ENCODE measurements around the gene TRPC4AP. TPM values are rescaled to one million over a fixed set of nuclear protein-coding genes. Genes with fewer than 3 reads are reported as not detected.

Gene TRPC4AP
- polyA plus RNA-seq, 2 of the 4 experiments (the other 2 are of a cell fraction) = 51.4 to 55.3 TPM

DNA sequence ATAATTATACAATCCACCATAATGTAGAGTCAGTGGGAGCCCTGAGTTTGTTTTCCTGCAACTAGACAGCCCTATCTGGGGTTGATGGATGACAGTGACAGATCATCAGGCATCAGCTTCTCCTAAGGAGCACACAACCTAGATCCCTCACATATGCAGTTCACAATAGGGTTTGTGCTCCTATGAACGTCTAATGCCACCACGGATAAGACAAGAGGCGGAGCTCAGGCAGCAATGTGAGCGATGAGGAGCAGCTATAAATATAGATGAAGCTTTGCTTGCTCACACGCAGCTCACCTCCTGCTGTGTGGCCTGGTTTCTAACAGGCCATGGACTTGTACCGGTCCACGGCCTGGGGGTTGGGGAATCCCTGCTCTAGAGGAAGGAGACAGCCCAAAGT lies 28.6 kb upstream of the TRPC4AP start:
- Histone ChIP-seq H3K9me3 (no peaks in the 10 kb centered on the region), H3K4me3 (no peak overlapping the region), H3K4me1 (no peaks in the 10 kb centered on the region), H3K4me2 (no peak overlapping the region), H3K27ac (no peak overlapping the region)
- ATAC-seq = no peak
- 90% methylated on average over 7 of the region's 7 CpGs for WGBS (ENCODE audit: missing lambda C conversion rate)
- POLR2A ChIA-PET = no interaction called here
- no peak for FAIRE-seq
- CTCF ChIA-PET = interaction anchor here (1.1 to 2.4 kb wide), 4 partner anchors 8 to 148 kb away, joined by 3 to 20 read pairs (median 6); no protein-coding TSS in a partner anchor
- DNase-seq (ENCODE audit: low read depth in 1 of 2, low spot score in 1 of 2) = no peak
- TF ChIP-seq TFCP2L1 (CRISPR knock-in tag; IDR thresholded peaks at IDR 0.05) (no peak), TP53 (CRISPR knock-in tag; IDR thresholded peaks at IDR 0.05) (no peak), ZSCAN20 (CRISPR knock-in tag; IDR thresholded peaks at IDR 0.05) (no peak), EP300 (IDR thresholded peaks at IDR 0.05) (no peak), CHD4 (IDR thresholded peaks at IDR 0.05; ENCODE audit: borderline replicate concordance) (no peak), SREBF2 (IDR thresholded peaks at IDR 0.05) (no peak), RARB (CRISPR knock-in tag; IDR thresholded peaks at IDR 0.05) (no peak), POLR2AphosphoS2 (conservative IDR thresholded peaks at IDR 0.05; ENCODE audit: low read length) (no peak), KDM5A (IDR thresholded peaks at IDR 0.05) (no peak), HOXB13 (CRISPR knock-in tag; IDR thresholded peaks at IDR 0.05; ENCODE audit: low read depth) (no peak), FOXS1 (CRISPR knock-in tag; IDR thresholded peaks at IDR 0.05) (no peak), RAD21 (conservative IDR thresholded peaks at IDR 0.05 in 1 of 2, IDR thresholded peaks at IDR 0.05 in 1 of 2) (no peak), ZNF302 (CRISPR knock-in tag; IDR thresholded peaks at IDR 0.05) (no peak), CHD2 (IDR thresholded peaks at IDR 0.05; ENCODE audit: low read length, partially characterized antibody) (no peak), NR3C1 (IDR thresholded peaks at IDR 0.05) (no peak), CBX8 (IDR thresholded peaks at IDR 0.05) (no peak)
- TF ChIP-seq, protein P1, sequence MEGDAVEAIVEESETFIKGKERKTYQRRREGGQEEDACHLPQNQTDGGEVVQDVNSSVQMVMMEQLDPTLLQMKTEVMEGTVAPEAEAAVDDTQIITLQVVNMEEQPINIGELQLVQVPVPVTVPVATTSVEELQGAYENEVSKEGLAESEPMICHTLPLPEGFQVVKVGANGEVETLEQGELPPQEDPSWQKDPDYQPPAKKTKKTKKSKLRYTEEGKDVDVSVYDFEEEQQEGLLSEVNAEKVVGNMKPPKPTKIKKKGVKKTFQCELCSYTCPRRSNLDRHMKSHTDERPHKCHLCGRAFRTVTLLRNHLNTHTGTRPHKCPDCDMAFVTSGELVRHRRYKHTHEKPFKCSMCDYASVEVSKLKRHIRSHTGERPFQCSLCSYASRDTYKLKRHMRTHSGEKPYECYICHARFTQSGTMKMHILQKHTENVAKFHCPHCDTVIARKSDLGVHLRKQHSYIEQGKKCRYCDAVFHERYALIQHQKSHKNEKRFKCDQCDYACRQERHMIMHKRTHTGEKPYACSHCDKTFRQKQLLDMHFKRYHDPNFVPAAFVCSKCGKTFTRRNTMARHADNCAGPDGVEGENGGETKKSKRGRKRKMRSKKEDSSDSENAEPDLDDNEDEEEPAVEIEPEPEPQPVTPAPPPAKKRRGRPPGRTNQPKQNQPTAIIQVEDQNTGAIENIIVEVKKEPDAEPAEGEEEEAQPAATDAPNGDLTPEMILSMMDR (IDR thresholded peaks at IDR 0.05) = no peak
- TF ChIP-seq, protein P2, sequence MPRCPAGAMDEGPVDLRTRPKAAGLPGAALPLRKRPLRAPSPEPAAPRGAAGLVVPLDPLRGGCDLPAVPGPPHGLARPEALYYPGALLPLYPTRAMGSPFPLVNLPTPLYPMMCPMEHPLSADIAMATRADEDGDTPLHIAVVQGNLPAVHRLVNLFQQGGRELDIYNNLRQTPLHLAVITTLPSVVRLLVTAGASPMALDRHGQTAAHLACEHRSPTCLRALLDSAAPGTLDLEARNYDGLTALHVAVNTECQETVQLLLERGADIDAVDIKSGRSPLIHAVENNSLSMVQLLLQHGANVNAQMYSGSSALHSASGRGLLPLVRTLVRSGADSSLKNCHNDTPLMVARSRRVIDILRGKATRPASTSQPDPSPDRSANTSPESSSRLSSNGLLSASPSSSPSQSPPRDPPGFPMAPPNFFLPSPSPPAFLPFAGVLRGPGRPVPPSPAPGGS (IDR thresholded peaks at IDR 0.05) = no peak
- TF ChIP-seq, protein P3, sequence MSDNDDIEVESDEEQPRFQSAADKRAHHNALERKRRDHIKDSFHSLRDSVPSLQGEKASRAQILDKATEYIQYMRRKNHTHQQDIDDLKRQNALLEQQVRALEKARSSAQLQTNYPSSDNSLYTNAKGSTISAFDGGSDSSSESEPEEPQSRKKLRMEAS (IDR thresholded peaks at IDR 0.05) = no peak

DNA sequence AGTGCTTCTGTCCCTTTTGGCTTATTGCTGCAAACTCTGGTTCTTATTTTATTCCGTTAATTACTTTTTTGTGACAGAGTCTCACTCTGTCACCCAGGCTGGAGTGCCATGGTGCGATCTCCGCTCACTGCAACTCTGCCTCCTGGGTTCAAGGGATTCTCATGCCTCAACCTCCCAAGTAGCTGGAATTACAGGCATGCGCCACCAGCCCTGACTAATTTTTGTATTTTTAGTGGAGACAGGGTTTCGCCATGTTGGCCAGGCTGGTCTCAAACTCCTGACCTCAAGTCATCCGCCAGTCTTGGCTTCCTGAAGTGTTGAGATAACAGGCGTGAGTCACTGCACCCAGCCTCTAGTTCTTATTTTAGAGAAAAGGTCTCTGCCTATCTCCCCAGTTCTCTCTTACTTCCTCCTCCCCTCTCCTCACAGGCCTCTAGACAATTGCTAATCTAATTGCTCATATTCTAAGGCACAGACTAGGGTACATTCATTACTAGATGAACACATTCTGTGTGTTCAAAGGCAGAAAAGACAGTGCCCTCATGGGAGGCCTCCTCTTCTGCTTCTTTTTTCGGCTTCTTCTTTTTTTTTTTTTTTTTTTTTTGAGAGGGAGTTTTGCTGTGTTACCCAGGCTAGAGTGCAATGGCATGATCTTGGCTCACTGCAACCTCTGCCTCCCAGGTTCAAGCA lies 27.6 kb upstream of the TRPC4AP start:
- ATAC-seq = no peak
- Histone ChIP-seq H3K9me3 (no peaks in the 10 kb centered on the region), H3K27ac (no peak overlapping the region), H3K4me3 (no peak overlapping the region), H3K4me2 (no peak overlapping the region), H3K4me1 (no peaks in the 10 kb centered on the region)
- ChIA-PET CTCF (interaction anchor here (0.5 to 1.5 kb wide), 5 partner anchors 8 to 319 kb away, joined by 3 to 4 read pairs (median 3); no protein-coding TSS in a partner anchor), POLR2A (no interaction called here)
- DNase-seq (ENCODE audit: low read depth in 1 of 2, low spot score in 1 of 2) = no peak
- 94% methylated on average over 8 of the region's 8 CpGs for WGBS (ENCODE audit: missing lambda C conversion rate)
- no peak for FAIRE-seq
- TF ChIP-seq PBX3 (IDR thresholded peaks at IDR 0.05) = no peak
- TF ChIP-seq, protein P2 (IDR thresholded peaks at IDR 0.05) = no peak
- TF ChIP-seq, protein P4, sequence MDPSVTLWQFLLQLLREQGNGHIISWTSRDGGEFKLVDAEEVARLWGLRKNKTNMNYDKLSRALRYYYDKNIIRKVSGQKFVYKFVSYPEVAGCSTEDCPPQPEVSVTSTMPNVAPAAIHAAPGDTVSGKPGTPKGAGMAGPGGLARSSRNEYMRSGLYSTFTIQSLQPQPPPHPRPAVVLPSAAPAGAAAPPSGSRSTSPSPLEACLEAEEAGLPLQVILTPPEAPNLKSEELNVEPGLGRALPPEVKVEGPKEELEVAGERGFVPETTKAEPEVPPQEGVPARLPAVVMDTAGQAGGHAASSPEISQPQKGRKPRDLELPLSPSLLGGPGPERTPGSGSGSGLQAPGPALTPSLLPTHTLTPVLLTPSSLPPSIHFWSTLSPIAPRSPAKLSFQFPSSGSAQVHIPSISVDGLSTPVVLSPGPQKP (IDR thresholded peaks at IDR 0.05; ENCODE audit: low read depth, low read length) = no peak
- TF ChIP-seq POLR2AphosphoS2 (conservative IDR thresholded peaks at IDR 0.05; ENCODE audit: low read length) = no peak
- no peak for TF ChIP-seq JUN (IDR thresholded peaks at IDR 0.05)
- TF ChIP-seq ZNF302 (CRISPR knock-in tag; IDR thresholded peaks at IDR 0.05) = no peak
